ENCODE measurements around the gene MIEN1.
"Not testable (repeated sequence)": the region's sequence is repeated elsewhere in the genome, so short reads cannot be mapped to it uniquely, and the experiment has no call there.

MIEN1 gene

GRCh38 chr17:39716073-39716818 lies 14.1 kb downstream of the MIEN1 start:
- no peak for DNase-seq (ENCODE audit: low read depth in 3 of 3)

- DNase-seq (ENCODE audit: low read depth in 3 of 3): no peak
Measured at GRCh38 chr17:39715375-39716072, 14.8 kb downstream of the MIEN1 start.

GRCh38 chr17:39714234-39714633 lies 16.1 kb downstream of the MIEN1 start:
- no peak for DNase-seq (ENCODE audit: low read depth in 3 of 3)

- no peak for DNase-seq (ENCODE audit: low read depth in 3 of 3)
Measured at GRCh38 chr17:39711851-39712250, 18.5 kb downstream of the MIEN1 start.

GRCh38 chr17:39711071-39711470 lies 19.3 kb downstream of the MIEN1 start:
- DNase-seq (ENCODE audit: low read depth in 3 of 3): not testable (repeated sequence)

GRCh38 chr17:39709998-39710964 lies 20.1 kb downstream of the MIEN1 start:
- no peak for DNase-seq (ENCODE audit: low read depth in 3 of 3)

GRCh38 chr17:39709319-39709997 lies 20.9 kb downstream of the MIEN1 start:
- DNase-seq (ENCODE audit: low read depth in 3 of 3): no peak

GRCh38 chr17:39706921-39707337 lies 23.4 kb downstream of the MIEN1 start:
- no peak for DNase-seq (ENCODE audit: low read depth in 3 of 3)

GRCh38 chr17:39706383-39706782 lies 23.9 kb downstream of the MIEN1 start:
- DNase-seq (ENCODE audit: low read depth in 3 of 3): no peak

- DNase-seq (ENCODE audit: low read depth in 3 of 3): no peak
Measured at GRCh38 chr17:39705786-39706348, 24.5 kb downstream of the MIEN1 start.

- no peak for DNase-seq (ENCODE audit: low read depth in 3 of 3)
Measured at GRCh38 chr17:39704821-39705551, 25.3 kb downstream of the MIEN1 start.

- no peak for DNase-seq (ENCODE audit: low read depth in 3 of 3)
Measured at GRCh38 chr17:39703913-39704312, 26.4 kb downstream of the MIEN1 start.

- no peak for DNase-seq (ENCODE audit: low read depth in 3 of 3)
Measured at GRCh38 chr17:39702901-39703893, 27.1 kb downstream of the MIEN1 start.

- no peak for DNase-seq (ENCODE audit: low read depth in 3 of 3)
Measured at GRCh38 chr17:39701784-39702422, 28.4 kb downstream of the MIEN1 start.

GRCh38 chr17:39701012-39701783 lies 29.1 kb downstream of the MIEN1 start:
- DNase-seq (ENCODE audit: low read depth in 3 of 3): no peak

- no peak for DNase-seq (ENCODE audit: low read depth in 3 of 3)
Measured at GRCh38 chr17:39700148-39700987, 30.0 kb downstream of the MIEN1 start.

GRCh38 chr17:39699818-39700147 lies 30.5 kb downstream of the MIEN1 start, which contains the start of gene ERBB2:
Gene ERBB2 (plus strand): TSS chr17:39700064. CDS start chr17:39700239, 175 bp downstream.
- DNase-seq (ENCODE audit: low read depth in 3 of 3): no peak

Data from stimulated activated CD4-positive, alpha-beta T cell treated with anti-CD3 and anti-CD28 coated beads, TNF-alpha, amount 100 ng/mL, for 4 hours (primary cell).